ENCODE data around the gene MAZ.
"Not testable (repeated sequence)": the region's sequence is repeated elsewhere in the genome, so short reads cannot be mapped to it uniquely, and the experiment has no call there.

Gene MAZ

DNA sequence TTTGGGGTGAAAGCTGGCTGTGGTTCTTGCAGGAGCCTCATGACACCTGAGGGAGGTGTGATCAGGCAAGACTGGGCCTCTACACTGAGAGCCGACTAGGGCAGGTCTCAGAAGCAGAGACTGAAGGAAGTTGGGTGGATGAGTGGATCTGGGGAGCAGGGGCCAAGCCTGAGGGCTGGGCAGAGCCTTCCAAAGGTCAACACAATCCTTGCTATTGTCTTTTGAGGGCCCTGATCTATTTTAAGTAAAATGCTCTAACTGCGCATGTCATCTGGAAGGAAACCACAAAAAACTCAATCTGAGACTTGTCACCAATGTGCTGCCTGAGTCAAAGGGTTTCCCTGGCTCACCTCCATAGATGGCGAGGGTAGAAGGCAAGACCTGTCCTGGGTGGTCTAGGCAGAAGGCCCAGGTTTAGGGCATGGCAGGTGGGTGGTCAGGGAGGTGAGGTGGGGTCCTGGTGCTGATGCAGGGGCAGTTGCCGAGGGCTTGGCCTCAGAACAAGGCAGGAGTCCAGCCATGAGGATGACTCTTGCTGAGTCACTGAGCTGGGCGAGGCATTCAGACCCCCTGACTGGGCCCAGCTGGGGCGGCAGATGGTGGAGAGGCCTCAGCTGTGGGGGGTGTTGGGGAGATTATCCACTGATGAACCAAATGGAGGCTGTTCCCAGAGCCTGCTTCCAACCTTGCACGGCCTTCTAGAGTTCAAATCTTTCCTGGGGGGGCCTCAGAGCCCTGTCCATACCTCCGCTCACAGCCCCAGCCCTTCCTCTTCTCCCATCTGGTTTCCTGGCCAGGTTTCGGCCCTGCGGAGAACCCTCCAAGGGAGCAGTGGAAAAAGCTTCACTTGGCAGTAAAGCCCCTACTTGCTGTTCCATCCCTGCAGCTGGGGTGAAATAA lies 19.1 kb downstream of the MAZ start:
- DNase-seq: peak; percentile 94

DNA sequence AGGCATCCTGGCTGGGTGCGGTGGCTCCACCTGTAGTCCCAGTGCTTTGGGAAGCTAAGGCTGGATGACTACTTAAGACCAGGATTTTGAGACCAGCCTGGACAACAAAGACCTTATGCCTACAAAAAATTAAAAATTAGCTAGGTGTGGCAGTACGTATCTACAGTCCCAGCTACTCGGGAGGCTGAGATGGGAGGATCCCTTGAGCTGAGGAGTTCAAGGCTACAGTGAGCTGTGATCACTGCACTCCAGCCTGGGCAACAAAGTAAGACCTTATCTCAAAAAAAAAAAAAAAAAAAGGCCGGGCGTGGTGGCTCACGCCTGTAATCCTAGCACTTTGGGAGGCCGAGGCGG lies 20.0 kb downstream of the MAZ start:
- DNase-seq: no peak

DNA sequence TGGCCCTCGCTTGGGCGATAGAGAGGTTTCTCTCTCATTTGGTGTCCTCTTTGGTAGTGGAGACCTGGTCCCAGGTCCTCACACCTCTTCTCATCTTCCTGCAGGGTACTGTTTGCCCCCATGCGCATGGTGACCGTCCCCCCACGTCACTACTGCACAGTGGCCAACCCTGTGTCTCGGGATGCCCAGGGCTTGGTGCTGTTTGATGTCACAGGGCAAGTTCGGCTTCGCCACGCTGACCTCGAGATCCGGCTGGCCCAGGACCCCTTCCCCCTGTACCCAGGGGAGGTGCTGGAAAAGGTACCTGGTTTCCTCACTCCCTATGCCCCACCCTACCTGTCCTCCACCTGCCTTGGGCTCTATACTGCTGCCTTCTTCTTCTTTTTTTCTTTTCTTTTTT lies 24.4 kb downstream of the MAZ start:
- DNase-seq: no peak

DNA sequence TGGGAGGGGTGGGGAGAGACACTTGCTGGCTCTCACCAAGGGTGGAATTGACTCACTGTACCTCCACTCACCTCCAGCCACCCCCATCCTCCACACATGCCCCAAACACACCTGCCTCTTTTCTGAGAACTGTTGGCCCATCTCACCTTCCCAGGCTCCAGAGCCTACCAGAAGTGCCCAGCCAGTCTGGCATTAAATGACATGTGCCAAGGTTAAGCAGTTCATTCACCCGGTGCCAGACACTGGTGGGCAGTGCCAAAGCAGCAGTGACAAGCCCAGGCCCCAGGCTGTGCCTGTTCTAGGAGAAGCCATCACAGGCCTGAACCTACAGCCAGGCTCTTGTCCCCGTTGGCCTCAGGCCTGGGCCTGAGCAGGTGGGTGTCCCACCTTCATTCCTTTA lies 25.2 kb downstream of the MAZ start:
- no peak for DNase-seq

DNA sequence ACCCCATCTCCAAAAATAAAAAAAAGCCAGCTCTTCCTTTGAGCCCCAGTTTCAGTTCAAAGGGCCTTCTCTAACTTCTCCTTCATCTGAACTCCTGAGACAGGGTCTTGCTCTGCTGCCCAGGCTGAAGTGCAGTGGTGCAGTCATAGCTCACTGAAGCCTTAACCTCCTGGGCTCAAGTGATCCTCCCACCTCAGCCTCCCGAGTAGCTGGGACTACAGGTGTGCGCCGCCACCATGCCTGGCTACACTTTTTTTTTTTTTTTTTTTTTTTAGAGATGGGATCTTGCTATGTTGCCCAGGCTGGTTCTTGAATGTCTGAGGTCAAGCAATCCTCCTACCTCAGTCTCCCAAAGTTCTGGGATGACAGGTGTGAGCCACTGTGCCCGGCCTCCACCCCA lies 26.9 kb downstream of the MAZ start:
- not testable (repeated sequence) for DNase-seq

DNA sequence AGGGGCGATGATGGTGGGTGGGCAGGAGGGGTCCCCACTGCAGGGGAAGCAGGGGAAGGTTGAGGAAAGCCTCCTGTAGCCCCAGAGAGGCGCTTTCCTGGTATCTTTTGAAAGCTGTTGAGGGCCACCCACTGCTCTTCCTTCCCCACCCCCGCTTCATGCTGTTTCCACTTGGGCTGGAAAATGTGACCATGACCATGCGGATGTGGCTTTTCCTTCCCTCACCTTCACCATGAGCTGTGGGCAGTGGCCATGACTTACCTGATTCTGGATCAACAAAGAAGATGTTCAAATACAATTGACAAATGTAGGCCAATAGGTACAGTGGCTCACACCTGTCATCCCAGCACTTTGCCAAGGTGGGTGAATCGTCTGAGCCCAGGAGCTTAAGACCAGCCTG lies 27.8 kb downstream of the MAZ start:
- no peak for DNase-seq

DNA sequence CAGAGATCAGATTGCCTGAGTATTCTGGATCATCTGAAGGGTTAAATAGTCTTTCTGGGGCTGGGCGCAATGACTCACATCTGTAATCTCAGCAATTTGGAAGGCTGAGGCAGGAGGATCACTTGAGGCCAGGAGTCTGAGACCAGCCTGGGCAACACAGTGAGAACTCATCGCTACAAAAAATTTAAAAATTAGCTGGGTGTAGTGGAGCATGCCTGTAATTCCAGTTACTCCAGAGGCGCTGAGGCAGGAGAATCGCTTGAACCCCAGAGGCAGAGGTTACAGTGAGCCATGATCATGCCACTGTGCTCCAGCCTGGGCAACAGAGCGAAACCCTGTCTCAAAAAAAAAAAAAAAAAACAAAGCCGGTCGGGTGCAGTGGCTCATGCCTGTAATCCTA lies 29.6 kb downstream of the MAZ start:
- DNase-seq: no peak

DNA sequence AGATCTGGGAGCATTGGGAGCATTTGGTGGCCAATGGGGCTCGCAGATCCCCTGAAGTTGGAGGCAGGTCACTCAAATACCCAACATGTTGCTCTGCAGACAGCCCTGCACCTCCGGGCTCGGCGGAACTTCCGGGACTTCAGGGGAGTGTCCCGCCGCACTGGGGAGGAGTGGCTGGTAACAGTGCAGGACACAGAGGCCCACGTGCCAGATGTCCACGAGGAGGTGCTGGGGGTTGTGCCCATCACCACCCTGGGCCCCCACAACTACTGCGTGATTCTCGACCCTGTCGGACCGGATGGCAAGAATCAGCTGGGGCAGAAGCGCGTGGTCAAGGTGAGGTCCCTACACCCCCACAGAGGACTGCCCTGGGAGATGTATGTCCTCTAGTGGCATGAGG lies 30.3 kb downstream of the MAZ start:
- DNase-seq: no peak

DNA sequence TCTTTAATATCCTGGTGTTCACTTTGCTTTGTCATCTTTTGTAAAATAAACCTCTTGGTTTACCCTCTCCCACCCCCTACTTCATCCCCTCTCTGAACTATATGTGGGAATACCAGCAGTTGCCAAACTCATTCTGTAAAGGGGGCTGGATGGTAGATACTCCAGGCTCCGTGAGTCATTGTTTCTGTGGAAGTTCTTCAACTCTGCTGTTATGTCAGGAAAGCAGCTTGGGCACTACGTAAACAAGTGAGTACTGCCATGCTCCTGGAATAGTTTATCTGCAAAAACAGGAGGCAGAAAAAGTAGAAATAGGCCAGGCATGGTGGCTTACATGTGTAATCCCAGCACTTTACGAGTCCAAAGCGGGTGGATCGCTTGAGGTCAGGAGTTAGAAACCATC lies 31.5 kb downstream of the MAZ start:
- no peak for DNase-seq

DNA sequence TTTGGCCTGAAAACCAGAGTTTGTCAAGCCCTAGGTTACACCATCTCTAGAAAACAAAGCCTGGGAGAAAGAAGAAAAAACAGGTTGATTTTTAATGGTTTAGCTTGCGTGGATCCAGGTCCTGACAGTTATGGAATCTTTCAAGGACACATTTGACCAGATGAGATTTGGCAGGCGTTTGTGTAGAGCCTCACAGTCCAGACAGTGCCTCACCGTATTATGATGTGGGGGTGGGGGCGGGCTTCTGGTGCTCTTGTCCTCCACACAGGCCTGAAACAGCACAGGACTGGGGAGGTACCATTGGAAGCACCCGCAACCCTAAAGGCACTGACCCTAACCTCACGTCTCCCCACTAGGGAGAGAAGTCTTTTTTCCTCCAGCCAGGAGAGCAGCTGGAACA lies 33.5 kb downstream of the MAZ start:
- DNase-seq: no peak

DNA sequence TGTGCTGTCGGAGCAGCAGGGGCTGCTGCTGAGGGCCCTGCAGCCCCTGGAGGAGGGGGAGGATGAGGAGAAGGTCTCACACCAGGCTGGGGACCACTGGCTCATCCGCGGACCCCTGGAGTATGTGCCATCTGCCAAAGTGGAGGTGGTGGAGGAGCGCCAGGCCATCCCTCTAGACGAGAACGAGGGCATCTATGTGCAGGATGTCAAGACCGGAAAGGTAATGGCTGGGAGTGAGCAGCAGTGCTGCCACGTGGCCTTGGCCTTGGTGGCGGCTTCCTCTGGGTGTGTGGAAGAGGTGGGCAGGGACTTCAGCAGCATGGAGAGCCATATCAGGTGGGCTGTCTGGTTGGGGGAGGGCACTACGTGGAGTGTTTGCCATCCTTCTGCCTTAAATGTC lies 33.9 kb downstream of the MAZ start:
- no peak for DNase-seq

DNA sequence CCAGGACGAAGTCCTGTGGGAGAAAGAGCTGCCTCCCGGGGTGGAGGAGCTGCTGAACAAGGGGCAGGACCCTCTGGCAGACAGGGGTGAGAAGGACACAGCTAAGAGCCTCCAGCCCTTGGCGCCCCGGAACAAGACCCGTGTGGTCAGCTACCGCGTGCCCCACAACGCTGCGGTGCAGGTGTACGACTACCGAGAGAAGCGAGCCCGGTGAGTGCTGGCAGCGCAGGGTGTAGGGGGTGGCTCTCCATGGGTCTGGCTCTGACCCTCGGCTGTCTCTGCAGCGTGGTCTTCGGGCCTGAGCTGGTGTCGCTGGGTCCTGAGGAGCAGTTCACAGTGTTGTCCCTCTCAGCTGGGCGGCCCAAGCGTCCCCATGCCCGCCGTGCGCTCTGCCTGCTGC lies 35.3 kb downstream of the MAZ start:
- DNase-seq: no peak

DNA sequence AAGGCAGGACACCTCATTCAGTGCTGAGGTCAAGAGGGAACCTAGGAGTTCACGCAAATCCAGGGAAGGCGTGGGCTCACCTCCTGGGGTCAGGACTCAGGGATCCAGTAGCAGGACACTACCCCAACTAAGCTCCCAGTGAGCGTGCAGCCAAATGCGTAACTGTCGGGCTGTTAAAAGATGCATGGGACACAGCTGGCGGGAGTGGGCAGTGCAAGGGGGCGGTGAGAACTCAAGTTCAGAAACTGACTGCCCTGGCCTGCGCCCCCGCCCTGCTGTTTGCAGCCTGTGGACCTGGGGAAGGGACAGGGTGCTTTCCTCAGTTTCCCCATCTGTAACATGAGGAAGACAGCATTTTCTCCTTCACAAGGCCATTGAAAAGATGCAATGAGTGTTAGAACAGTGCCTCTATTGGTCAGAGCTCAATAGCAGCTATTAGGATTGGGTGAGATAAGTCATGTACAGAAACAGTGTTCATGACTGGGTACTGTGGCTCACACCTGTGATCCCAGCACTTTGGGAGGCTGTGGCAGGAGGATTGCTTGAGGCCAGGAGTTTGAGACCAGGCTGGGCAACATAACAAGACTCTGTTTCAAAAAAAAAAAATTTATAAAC lies 36.5 kb downstream of the MAZ start:
- no peak for DNase-seq

DNA sequence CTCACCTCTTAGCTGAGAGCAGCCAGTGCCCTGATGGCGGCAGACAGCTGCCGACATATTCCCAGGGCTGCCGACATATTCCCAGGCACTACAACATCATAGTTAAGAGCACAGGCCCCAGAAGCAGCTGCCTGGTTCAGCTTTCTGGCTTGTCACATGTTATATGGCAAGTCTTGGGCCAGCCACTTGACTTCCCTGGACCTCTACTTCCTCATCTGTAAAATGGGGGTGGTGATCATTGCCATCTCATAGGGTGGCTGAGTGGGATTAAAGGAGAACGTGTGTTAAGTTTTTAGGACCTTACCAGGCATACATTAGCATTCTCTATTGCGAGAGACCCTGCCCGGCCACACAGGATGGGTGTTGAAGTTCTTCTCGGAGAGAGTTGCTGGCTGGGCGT lies 37.6 kb downstream of the MAZ start:
- no peak for DNase-seq

DNA sequence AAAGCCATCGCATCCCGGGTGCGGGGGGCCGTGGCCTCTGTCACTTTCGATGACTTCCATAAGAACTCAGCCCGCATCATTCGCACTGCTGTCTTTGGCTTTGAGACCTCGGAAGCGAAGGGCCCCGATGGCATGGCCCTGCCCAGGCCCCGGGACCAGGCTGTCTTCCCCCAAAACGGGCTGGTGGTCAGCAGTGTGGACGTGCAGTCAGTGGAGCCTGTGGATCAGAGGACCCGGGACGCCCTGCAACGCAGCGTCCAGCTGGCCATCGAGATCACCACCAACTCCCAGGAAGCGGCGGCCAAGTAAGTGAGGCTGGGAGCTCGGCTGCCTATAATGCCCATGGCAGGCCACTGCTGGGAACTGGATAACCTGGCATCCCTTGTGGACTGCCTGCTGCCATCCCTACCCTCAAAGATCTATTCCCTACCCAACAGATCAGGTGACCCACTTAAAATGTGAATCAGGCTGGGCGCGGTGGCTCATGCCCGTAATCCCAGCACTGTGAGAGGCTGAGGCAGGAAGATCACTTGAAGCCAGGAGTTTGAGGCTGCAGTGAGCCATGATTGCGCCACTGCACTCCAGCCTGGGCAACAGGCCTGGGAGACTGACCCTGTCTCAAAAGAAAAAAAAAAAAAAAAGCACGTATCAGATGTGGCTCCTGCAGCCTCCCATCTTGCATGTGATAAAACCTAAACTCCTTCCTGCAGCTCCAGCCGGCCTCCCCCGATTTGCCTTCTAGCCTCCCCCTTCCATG lies 38.4 kb downstream of the MAZ start:
- DNase-seq: no peak

DNA sequence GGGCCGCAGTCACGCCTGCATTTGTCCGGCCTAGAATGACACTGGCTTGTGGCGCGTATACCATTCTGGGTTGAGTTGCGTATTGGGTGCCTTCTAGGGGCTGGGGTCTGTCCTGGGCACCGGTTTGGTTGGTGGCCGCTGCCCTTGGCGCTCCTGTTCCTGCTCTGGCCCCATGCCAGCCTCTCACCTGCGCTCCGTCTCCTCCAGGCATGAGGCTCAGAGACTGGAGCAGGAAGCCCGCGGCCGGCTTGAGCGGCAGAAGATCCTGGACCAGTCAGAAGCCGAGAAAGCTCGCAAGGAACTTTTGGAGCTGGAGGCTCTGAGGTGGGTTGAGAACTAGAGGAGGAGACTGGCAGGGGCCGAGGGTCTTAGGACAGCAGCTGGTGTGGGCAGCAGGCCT lies 39.3 kb downstream of the MAZ start:
- DNase-seq: no peak

DNA sequence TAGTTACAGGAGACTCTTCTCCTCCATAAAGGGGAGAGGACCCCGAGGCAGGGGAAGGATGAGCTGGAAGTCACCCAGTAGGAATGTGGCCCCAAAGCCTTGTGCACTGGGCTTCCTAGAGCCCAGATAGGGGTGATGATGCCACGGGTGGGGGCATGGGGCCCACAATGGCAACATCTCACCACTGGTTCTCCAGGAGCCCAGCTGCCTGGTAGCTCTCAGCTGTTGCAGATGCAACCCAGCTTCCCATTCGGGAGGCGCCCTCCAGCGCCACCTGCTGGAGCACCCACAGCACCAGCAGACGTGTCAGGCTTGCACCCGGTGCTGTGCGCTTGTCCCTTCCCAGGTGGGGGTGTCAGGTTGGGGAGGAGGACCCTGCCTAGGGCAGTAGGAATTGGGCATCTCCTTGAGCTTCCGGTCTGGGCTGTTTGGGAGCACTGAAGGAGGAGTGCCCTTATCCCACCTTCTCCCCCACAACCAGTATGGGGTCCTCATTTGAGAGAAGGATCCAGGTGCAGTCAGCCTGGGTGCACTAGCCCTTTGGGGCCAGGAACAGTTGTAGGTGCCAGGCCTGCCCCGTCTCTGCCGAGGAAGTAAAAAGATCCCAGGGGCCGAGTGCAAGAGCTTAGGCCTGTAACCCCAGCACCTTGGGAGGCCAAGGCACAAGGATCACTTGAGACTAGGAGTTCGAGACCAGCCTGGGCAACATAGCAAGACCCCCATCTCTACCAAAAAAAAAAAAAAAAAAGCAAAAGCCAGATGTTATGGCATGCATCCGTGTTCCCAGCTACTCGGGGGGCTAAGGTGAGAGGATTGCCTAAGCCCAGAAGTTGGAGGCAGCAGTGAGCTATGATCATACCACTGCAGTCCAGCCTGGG lies 42.3 kb downstream of the MAZ start:
- DNase-seq: peak; percentile 84

DNA sequence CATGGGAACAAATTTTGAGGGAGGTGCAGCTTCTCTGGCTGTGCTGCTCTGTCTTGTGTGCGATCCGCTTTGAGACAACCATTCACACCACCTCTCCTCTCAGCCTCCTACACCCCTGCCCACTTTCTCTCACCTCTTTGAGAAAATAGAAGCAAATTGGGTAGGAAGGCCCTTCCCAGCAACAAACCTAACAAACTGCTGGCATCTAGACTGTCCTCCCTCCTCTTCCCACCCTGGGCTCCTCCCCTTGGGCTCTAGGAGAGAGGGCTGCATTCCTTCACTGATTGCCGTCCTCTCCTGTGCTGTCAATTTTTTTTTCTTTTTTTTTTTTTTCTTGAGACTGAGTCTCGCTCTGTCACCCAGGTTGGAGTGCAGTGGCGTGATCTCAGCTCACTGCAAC lies 43.2 kb downstream of the MAZ start:
- DNase-seq: no peak

DNA sequence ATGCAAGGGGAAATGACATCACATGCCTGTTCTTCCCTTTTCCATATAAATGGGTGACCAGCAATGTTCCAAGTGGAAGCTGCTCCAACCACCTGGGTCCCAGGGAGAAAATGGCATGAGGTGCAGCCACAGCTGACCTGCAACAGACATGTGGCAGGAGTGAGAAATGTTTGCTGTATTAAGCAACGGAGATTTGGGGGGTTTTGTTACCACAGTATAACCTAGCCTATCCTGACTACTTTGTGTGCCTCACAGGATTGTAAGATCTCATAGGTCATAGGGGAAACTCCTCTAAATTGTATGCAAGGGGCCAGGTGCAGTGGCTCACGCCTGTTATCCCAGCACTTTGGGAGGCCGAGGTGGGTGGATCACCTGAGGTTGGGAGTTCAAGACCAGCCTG lies 44.7 kb downstream of the MAZ start:
- no peak for DNase-seq

DNA sequence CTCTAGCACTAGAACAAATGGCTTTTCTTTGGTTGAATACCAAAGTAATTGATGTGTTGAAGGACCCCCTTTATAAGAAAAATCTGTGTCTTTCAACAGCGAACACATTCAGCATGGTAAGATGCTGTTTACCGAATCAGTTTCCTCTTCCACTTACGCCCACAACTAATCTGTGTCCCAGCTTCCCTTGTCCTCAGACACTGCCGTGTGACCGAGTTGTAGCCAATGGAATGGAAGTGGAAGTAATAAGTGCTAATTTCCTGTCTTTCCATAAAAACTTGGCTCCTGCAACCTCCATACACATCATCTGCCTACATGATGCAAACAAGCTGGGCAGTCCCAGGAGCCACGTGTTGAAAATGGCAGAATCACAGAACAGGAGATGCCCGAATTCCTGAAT lies 46.3 kb downstream of the MAZ start:
- no peak for DNase-seq

DNA sequence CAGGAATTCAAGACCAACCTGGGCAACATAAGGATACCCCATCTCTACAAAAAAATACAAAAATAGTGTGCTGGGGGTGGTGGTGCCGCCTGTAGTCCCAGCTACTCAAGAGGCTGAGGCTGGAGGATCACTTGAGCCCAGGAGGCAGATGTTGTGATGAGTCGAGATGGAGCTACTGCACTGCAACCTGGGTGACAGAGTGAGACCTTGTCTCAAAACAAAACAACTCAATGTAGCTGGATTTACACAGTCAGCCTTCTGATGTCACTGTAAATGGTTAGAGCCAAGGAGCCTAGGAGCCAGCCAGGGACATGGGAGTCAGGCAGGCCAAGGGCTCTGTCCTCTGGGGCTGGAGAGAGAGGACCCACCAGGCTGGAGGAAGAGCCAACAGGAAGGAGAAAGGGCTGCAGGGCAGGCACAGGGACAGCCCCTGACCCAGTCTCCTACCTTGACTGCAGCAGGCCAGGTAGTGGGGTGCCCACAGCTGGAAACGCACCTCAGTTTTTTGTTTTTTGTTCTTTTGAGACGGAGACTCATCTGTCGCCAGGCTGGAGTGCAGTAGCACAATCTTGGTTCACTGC lies 48.3 kb downstream of the MAZ start:
- no peak for DNase-seq

DNA sequence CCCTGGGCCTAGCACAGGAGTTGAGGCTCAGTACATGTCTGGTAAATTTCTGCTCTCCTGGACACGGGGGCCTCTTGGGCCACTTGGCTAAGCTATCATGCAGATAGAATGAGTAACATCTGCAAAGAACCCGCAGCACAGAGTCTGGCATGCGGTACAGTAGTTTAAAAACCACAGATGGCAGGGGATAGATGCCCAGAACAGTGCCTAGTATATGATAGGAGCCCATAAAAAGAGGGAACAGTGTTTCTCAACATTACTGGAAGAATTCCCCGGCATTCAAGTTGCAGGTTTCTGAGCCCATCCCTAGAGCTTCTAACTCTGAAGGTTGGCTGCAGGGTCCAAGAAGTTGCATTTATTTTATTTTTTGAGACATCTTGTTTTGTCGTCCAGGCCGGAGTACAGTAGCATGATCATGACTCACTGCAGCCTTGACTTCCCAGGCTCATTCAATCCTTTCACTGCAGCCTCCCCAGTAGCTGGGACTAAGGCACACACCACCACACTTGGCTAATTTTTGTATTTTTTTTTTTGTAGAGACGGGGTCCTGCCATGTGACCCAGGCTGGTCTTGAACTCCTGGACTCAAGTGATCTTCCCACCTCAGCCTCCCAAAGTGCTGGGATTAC lies 50.9 kb downstream of the MAZ start:
- no peak for DNase-seq
